GM18502 (cell line): Measurements from ENCODE around the gene C9orf78.

Source experiments
- ATAC-seq: cut with Tn5 transposase; IDR thresholded peaks from one replicate; pipeline ENCODE4 v1.9.1; 2021; ENCODE audit warnings: mild to moderate bottlenecking; ENCODE audit not compliant: unreplicated experiment, poor library complexity

The C9orf78 gene

DNA sequence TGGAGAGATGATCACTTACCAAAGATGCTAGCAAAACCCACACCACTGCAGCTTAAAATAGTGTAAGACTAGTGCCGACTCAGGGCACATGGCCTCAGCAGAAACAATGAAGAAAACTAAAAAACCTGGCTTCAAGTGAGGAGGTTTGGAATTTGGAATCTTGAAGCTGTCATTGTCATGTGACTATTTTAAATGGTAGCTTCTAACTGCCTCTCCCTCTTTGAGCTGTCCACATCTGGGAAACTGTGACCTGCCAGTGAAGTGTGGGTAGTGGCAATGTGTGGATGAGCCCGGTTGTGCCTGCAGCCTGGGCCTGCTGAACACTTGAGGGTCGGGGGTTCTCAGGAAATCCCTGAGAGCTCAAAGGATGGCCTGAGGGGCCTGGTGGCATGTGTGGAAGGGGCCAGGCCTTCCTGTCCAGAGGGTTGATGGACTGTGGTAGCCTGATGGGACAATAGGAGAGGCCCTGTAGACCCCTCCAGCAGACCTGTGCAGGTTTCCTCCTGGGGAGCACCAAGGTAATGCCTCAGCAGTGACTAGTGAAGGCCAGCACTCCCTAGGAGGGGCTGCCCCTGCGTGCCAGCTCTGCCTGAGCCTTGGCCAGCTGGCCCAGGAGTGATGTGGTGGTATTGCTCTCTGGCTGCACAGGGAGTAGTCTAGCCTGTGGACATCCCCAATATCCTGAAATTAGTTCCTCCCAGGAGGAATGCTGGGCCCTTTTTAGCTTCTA is 13.8 kb upstream of the C9orf78 start:
- ATAC-seq, result no peak

DNA sequence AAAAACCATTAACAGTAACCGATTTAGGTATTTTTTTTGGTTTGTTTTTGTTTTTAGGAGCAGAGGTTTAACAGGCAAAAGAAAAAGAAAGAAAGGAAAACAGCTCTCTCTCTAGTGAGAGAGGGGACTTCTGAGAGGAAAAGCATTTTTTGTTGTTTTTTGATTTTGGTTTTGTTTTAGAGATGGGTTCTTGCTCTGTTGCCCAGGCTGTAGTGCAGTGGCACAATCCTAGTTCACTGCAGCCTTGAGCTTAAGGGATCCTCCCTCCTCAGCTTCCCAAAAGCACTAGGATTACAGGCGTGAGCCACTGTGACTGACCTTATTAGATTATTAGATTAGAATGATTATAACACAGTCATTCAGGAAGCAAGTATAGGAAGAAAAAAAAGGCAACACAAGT is 10.3 kb upstream of the C9orf78 start:
- no peak for ATAC-seq

DNA sequence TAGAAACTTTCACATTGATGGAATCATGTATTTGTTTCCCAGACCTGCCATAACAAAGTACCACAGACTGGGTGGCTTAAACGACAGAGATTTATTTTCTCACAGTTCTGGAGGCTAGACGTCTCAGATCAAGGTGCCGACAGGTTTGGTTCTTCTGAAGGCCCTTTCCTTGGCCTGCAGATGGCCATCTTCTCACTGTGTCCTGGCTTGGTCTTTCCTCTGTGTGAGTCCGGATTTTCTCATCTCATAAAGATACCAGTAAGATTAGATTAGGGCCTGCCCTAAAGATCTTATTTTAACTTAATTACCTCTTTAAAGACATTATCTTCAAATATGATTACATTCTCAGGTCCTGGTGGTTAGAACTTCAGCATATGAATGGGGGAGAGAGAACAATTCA is 6.0 kb upstream of the C9orf78 start:
- ATAC-seq, result no peak

DNA sequence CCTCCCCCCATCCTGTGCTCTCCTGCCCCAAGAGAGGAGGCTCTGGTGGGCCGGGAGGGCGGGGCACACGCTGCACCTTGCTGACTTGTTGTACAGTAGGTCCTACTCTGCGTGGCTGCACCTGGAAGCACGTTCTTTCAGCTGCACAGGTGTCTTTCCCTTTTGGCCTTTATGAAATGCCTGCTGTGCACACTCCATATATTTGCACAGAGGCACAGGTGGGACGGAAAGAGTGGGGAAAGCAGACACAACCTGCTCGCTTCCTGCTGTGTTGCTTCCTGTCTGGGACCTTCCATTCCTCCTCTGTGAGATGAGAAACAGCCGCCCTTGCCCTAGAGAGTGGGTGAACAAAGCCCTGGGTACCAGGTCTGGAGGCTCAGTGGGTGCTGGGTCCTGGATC is 5.0 kb upstream of the C9orf78 start:
- ATAC-seq, result no peak

DNA sequence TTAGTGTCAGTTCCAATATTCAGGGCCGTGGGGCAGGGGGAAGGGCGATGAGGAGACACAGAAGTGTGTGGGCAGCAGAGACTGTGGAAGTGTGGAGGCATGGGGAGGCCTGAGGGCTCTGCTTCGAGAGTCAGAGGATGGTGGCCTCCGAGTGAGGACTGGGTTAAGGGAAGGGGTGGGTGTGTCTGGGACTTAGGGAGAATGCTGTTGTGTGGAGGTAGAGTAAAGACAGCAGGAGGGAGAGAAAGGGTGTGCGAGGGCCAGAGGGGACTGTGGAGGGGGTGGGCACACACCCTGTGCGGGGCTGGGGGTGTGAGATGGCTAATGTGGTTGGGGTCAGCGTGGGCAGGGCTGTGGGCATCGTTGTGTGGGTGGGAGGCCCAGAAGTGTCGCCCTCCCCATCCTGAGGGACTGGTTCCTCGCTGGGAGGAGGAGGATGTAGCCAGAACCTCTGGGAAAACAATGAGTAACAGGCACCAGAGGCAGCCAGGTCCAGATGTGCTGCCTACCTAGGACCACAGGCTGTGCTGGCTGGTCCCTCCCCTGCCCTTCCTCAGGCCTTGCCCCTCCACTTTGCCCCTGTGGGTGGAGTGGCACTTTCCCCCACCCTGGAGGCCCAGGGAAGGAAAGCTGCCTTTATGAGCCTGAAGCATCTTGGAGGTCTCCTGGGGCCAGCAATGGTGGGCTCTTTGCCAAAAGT is 4.4 kb upstream of the C9orf78 start:
- no peak for ATAC-seq

DNA sequence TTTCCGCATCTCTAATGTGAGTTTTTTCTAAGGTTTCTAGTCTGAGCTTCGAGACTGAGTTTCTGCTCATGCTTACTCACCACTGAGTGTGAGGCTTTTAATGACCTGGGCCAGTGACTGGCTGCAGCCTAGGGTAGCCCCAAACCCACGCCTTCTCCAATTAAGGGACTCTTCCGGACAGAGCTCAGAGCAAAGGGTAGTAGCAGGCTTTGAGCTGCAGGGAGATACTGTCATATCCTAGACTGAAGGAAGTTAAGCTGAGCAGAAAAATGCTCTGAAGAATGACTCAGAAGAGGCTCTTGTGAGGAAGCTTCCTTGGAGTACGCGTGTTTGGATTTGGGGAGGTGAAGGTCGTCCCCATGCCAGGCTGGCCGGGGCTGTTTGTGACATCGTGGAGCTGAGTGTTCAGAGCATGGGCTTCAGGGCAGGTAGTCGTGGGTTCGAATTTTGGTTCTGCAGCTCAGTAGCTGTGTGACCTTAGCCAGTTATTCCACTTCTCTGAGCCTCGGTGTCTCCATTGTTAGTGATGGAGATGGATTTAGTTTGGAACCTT is 3.7 kb upstream of the C9orf78 start:
- no peak for ATAC-seq

DNA sequence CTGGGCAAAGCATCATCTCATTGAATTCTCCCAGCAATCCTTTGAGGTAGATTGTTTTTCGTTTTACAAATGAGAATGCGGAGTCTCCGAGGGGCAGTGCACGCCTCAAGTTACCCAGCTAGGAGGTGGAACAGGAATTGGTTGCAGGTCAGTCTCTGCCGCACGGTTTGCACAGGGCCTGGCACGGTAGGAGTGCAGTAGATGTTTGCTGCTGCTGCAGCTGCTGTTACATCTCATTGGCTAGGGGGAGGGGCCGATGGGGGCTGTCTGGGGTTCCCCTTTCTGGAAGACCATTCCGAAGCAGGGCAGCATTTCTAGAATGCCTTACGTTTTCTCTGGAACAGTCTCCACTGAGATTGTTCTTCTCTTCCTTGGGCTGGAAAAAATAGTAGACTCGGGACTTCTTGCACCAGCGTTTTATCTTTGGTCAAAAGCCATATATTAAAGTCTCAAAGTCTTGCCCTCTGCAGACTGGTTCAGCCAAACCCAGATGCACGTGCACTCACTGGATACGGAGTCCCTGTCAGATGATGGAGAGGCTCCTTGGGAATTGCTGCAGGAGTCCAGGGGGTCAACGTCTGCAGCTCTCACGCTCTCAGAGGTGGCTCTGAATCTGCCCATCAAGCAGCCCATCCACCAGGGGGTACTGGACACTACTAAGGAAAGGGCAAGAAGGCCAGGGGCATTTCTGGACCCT is 1.4 kb upstream of the C9orf78 start:
- no peak for ATAC-seq

DNA sequence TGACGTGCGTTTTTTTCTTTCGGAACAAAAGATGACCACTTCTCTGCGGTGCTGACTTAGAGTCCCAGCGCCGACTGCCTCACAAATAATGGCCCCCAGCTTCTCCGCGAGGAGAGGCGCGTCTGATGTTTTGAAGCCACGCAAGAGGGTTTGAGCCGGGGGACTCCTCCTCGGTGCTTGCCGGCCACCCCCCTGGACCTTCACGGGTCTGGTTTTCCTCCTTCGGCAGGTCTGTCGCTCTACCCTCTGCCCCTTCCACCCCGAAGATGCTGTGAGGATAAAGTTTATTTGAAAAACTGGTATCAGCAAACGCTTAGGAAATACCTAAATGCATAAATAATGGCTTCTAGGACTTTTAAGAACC is 767 bp upstream of the C9orf78 start:
- ATAC-seq, result no peak

DNA sequence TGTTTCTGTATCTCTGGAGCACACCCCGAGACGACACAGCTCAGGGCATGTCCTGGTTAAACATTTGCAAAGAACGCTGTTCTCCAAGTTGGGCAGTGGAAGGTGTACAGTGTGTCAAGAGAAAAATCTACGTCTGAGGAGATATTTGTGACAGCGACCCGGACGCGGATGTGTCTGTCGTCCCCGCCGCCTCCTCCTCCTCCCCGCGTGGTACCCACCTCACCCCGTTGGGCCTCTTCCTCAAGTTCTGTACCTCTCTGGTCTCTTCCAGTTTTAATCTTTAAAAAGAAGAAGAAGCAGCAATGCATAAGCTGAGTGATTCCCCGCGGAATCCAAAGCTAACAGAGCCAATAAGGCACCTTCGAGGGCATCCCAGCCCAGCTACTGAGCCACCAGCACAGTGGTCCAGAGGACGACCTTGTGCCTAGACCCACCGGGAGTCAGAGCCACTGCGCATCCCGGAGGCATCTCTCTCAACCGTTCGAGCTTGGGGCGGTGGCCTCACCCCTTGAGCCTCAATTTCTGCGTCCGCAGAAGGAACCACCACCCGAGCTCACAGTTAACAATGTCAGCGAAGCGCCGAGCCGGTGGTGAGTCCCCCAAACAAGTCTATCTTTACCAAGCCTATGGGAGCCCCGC is 467 bp downstream of the C9orf78 start:
- peak; percentile 31 for ATAC-seq

DNA sequence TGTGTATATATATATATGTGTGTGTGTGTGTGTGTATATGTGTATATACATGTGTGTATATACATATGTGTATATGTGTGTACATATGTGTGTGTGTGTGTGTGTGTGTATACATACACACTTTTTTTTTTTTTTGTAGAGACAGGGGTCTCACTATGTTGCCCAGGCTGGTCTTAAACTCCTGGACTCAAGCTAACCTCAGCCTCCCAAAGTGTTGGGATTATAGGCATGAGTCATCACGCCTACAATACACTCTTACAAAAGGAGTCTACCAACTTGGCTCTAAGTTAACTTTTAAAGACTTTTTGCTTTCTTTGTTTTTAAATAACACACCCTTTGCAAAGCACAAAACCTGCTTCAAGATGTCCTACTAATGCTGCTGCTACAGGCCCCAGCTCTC is 2.1 kb downstream of the C9orf78 start:
- no peak for ATAC-seq

DNA sequence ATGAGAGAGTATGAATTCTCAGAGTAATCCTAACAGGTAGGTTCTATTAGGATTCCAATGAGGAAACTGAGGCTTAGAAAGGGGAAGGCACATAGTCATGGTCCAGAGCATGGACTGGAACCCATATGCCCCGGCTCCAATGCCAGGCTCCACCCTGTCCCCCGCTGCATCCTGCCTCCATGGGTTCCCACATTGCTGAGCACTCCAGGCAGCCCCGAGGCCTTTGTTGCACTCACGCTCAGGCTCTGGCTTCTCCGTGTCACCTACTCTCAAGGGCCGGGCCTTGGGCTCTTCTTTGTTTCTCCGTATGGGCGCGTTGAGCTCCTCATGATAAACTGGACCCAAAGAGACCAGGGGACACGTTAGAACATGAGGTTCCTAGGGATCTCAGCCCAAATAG is 6.1 kb downstream of the C9orf78 start:
- no peak for ATAC-seq

DNA sequence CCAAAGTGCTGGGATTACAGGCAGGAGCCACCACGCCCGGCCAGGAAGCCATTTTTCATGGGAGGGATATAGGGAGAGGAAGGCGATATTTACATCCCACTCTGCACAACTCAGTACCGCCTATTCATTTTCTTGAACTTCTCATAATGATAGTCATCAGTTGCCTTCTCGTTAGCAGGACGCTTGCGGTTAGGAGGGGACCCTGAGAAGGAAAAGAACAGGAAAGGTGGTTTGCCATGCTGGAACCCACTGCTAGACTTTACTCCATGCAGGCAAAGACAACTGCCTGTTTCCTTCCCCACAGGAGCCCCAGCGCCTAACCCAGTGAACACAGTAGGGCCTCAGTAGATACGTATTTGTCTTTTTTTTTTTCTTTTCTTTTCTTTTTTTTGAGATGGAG is 7.0 kb downstream of the C9orf78 start:
- ATAC-seq, result no peak

DNA sequence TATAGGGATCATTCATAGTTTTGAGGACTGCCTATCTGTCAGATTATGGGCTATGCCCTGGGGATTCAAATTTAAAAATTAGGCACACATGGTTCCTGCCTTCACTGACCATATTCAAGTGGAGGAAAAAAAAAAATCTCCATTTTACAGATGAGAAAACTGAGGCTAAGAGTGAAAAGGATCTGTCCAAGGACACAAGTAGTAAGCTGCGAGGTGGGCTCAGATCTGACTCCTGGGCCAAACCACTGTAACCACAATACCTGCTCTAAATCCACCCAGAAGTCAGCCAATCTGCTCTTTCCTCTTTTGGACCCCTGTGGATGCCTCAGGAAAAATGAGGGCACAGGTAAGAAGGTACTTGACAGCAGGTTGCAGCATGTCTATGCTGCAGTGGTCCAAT is 8.3 kb downstream of the C9orf78 start:
- no peak for ATAC-seq

DNA sequence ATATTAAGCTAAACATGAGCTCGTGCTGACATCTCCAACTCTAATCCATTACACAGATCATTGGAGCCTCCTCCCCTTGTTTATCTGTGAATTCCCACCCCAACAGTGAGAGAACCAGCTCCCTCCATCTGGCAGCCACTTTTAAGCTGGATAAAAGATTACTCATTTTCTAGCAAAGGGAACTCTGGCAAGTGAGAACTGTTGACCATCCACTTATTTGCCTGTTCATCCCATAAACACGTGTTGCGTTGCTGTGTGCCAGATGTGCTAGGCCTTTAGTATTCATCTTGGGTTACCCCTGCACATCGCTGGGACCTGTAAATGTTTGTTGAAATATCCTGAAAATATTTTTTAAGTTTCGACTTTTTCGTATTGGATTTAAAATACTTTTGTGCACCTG is 8.7 kb downstream of the C9orf78 start:
- no peak for ATAC-seq

DNA sequence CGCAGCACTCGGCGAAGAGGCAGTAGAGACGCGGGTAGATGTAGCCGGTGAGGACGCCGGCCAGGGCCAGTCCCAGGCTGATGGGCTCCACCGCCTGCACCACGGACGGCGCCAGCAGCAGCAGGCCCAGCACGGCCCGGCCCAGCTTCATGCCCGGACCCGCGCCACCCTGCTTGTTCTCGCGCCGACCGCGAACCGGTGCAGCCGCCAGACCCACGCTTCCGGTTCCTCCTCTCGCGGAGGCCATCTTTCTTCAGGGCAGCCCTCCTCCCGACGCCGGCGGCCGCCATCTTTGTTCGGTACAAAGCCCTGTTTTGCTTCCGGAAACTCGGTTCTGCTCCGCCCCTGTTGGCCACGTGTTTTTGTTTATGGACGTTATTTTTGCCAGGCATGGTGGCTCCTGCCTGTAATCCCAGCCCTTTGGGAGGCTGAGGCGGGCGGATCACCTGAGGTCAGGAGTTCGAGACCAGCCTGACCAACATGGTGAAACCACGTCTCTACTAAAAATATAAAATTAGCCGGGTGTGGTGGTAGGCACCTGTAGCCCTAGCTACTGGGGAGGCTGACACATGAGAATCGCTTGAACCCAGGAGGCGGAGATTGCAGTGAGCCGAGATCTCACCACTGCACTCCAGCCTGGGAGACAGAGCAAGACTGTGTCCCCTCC is 11.0 kb downstream of the C9orf78 start, which contains the start of gene TOR1A:
TOR1A (minus strand) TSS at position 202 of the 667 bp plus-strand sequence; CDS start at position 151, 51 bp downstream.
- peak; percentile 91 for ATAC-seq

DNA sequence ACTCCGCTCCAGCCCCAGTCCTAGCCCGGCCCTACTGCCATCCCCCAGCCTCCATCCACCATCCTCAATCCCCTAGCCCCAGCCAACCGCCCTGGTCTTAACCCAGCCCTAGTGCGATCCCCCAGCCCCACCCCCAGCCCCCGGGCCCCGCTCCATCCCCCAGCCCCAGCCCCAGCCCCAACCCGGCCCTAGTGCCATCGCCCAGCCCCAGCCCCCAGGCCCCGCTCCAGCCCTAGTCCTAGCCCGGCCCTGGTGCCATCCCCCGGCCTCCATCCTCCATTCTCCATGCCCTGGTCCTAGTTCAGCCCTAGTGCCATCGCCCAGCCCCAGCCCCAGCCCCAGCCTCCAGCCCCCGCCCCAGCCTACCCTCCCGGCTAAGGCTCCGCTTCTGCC is 11.5 kb downstream of the C9orf78 start:
- ATAC-seq, result no peak

DNA sequence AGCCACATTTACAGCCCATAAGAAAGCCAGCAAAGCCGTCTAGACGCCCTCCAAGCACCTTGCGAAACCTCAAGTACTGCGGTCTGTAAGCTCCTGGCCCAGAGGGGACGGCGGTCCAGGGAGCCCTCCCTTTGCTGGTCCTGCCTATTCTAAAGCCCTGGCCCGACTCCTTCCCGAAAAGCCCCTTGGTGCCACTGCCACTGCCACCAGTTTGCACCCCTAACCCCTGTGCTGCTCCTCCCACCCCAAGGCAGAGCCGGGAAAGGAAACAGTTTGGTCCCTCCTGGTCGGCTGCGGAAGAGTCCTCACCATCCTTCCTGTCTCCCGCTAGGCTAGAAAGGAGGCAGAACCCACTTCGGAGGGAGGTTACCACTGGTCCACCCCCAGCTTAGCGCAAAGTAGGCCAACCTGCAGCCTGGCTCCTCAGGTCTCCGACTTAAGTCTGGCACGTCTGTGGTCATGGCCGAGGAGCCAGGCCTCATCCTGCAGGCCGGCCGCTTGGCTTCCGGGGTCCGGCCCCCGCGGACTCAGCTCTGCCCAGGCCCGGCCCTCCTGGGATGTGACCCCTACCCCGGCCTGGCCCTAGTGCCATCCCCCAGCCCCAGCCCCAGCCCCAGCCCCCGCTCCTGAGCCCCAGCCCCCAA is 12.1 kb downstream of the C9orf78 start:
- no peak for ATAC-seq

DNA sequence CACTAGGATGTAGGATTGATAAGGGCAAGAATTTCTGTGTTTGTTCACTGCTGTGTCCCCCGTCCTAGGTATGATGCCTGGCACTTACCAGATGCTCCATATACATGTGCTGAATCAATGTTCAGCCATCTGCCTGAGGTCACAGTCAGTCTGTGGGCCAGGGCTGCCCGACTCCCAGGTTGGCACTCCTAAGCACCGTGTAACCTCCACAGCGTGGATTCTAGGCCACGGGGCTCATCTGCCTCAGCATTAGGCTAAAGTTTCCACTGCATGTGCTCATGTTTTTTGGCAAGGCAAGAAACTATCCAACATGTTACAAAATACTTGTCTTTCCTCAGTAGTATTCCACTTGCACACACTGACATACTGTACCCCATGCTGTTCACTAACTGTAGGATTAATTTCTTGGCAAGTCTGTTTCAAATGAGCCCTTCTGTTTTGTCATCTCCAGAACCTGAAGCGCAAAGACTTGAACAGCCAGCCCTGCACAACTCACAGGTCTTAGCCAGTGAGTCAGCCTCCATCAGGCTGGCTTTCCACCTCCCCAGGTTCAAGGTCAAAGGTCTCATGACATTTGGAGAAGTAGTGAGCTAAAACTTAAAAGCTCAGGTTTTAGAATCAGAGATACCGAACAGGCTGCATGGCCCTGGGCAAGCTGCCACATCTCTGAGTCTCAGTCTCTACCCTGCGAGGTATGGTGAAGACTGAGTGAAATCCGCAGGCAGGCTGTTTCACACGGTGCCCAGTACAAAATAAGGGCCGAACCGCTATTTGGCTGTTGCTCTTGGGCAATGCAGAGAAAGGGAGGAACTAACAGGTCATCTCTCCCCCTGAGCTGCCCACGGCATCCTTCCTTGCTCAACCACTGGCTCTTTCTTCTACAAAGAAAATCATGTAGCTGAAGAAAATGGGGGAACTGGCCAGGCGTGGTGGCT is 18.3 kb downstream of the C9orf78 start:
- no peak for ATAC-seq

DNA sequence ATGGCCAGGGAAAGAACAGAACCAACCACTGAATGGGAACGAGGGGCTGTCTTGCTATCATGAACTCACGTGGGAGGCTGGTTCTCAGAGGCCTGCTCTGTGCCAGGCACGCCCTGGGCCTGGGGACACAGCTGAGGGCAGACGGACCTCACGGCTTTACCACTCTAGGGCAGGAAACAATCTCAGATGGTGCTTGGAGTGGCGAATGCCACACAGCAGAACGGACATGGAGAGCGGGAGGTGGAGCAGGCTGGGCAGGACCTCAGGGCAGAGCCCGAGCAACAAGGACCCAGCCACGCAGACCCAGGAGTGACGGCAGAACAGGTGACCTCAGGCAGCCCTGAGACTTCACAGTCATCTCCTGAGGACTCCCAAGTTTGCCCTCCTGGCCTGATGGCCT is 19.8 kb downstream of the C9orf78 start:
- no peak for ATAC-seq
